MM.1S (cell line): ENCODE measurements around the gene SCNM1.

Experiments
- DNase-seq: peaks from one replicate; pipeline ENCODE4 v3.0.0-alpha.2; 2015
- H2AFZ ChIP-seq: fragments of 300-600 bp; sonication (generic); 2 replicates; pipeline ENCODE4 v1.6.0; 2016; ENCODE audit warnings: antibody characterized with exemption, low read length
- H3F3A ChIP-seq: fragments of 300-600 bp; sonication (generic); 2 replicates; pipeline ENCODE4 v1.6.1; 2016; ENCODE audit warnings: mild to moderate bottlenecking, antibody characterized with exemption, low read length, moderate library complexity, mixed read lengths; ENCODE audit not compliant: insufficient read depth
- H3K27ac ChIP-seq: fragments of 300-600 bp; sonication (generic); 2 replicates; pipeline ENCODE4 v1.5.1; 2016; ENCODE audit warnings: mild to moderate bottlenecking, low read length
- H3K27me3 ChIP-seq: fragments of 300-600 bp; sonication (generic); replicated peaks from 2 replicates; pipeline ENCODE4 v1.6.0; 2016; ENCODE audit warnings: low read length; ENCODE audit not compliant: insufficient read depth
- H3K36me3 ChIP-seq: fragments of 300-600 bp; sonication (generic); replicated peaks from 2 replicates; pipeline ENCODE4 v1.6.1; 2016; ENCODE audit warnings: mild to moderate bottlenecking, low read length, mixed read lengths; ENCODE audit not compliant: insufficient read depth
- H3K4me1 ChIP-seq: fragments of 300-600 bp; sonication (generic); 2 replicates; pipeline ENCODE4 v1.6.1; 2016; ENCODE audit warnings: low read length, mixed read lengths
- H3K4me2 ChIP-seq: fragments of 300-600 bp; sonication (generic); 2 replicates; pipeline ENCODE4 v1.6.0; 2016; ENCODE audit warnings: low read depth, low read length
- H3K4me3 ChIP-seq: fragments of 300-600 bp; sonication (generic); 2 replicates; pipeline ENCODE4 v1.5.1; 2016; ENCODE audit warnings: low read length, mixed read lengths
- H3K79me2 ChIP-seq: fragments of 300-600 bp; sonication (generic); 2 replicates; pipeline ENCODE4 v1.6.1; 2016; ENCODE audit warnings: mixed run types, low read length, mixed read lengths
- H3K9ac ChIP-seq: fragments of 300-600 bp; sonication (generic); 2 replicates; pipeline ENCODE4 v1.6.1; 2016; ENCODE audit warnings: low read length, mixed read lengths
- H3K9me2 ChIP-seq: fragments of 300-600 bp; sonication (generic); replicated peaks from 2 replicates; pipeline ENCODE4 v1.6.1; 2016; ENCODE audit warnings: mild to moderate bottlenecking, low read length, mixed read lengths; ENCODE audit not compliant: insufficient read depth
- H3K9me3 ChIP-seq: fragments of 300-600 bp; sonication (generic); replicated peaks from 2 replicates; pipeline ENCODE4 v1.6.1; 2016; ENCODE audit warnings: mild to moderate bottlenecking, low read length, mixed read lengths; ENCODE audit not compliant: insufficient read depth
- H4K20me1 ChIP-seq: fragments of 300-600 bp; sonication (generic); 2 replicates; pipeline ENCODE4 v1.6.1; 2016; ENCODE audit warnings: mild to moderate bottlenecking, low read length, moderate library complexity, mixed read lengths; ENCODE audit not compliant: insufficient read depth
- CTCF ChIP-seq: fragments of 300-600 bp; sonication (generic); IDR thresholded peaks from 2 replicates; pipeline ENCODE4 v1.5.1; 2016; ENCODE audit warnings: antibody characterized with exemption, low read length, mixed read lengths
- EZH2 ChIP-seq: fragments of 300-600 bp; sonication (generic); optimal IDR thresholded peaks from 2 replicates; pipeline ENCODE3; 2017; ENCODE audit warnings: low read depth, mild to moderate bottlenecking, antibody characterized with exemption, low read length, mixed read lengths
- EZH2phosphoT487 ChIP-seq: fragments of 300-600 bp; sonication (generic); IDR thresholded peaks from 2 replicates; pipeline ENCODE4 v1.6.1; 2018; ENCODE audit warnings: antibody characterized with exemption, low read length

Gene SCNM1

GRCh38 chr1:151158326-151158725, 7.6 kb upstream of the SCNM1 start:
- no peak overlapping the region for H3K9ac ChIP-seq
- H3K27me3 ChIP-seq: no peaks in the 10 kb centered on the region
- H3K9me3 ChIP-seq: no peaks in the 10 kb centered on the region
- no peaks in the 10 kb centered on the region for H3F3A ChIP-seq
- H3K4me2 ChIP-seq: no peak overlapping the region
- no peak for DNase-seq
- H3K27ac ChIP-seq: no peak overlapping the region
- H3K79me2 ChIP-seq: no peaks in the 10 kb centered on the region
- TF ChIP-seq EZH2phosphoT487 (no peak), EZH2 (no peak), CTCF (no peak)
- H3K36me3 ChIP-seq: no peaks in the 10 kb centered on the region
- no peak overlapping the region for H3K4me3 ChIP-seq
- no peaks in the 10 kb centered on the region for H3K4me1 ChIP-seq
- H4K20me1 ChIP-seq: no peaks in the 10 kb centered on the region
- H2AFZ ChIP-seq: no peak overlapping the region
- H3K9me2 ChIP-seq: no peaks in the 10 kb centered on the region

GRCh38 chr1:151158751-151159251, 7.1 kb upstream of the SCNM1 start:
- no peaks in the 10 kb centered on the region for H3F3A ChIP-seq
- H3K27me3 ChIP-seq: no peaks in the 10 kb centered on the region
- H3K36me3 ChIP-seq: no peaks in the 10 kb centered on the region
- H3K9me3 ChIP-seq: no peaks in the 10 kb centered on the region
- H2AFZ ChIP-seq: no peak overlapping the region
- TF ChIP-seq EZH2 (no peak), CTCF (no peak), EZH2phosphoT487 (no peak)
- H3K27ac ChIP-seq: no peak overlapping the region
- no peak overlapping the region for H3K4me2 ChIP-seq
- no peak overlapping the region for H3K9ac ChIP-seq
- H3K9me2 ChIP-seq: no peaks in the 10 kb centered on the region
- H3K79me2 ChIP-seq: no peaks in the 10 kb centered on the region
- H3K4me3 ChIP-seq: no peak overlapping the region
- no peaks in the 10 kb centered on the region for H4K20me1 ChIP-seq
- no peaks in the 10 kb centered on the region for H3K4me1 ChIP-seq
- DNase-seq: no peak

GRCh38 chr1:151159373-151159772, 6.6 kb upstream of the SCNM1 start:
- H2AFZ ChIP-seq: no peak overlapping the region
- no peaks in the 10 kb centered on the region for H3K9me3 ChIP-seq
- H3F3A ChIP-seq: no peaks in the 10 kb centered on the region
- no peak overlapping the region for H3K9ac ChIP-seq
- H3K27me3 ChIP-seq: no peaks in the 10 kb centered on the region
- H3K27ac ChIP-seq: no peak overlapping the region
- no peak for DNase-seq
- H3K4me1 ChIP-seq: no peaks in the 10 kb centered on the region
- H4K20me1 ChIP-seq: no peaks in the 10 kb centered on the region
- H3K4me3 ChIP-seq: no peak overlapping the region
- no peaks in the 10 kb centered on the region for H3K36me3 ChIP-seq
- no peaks in the 10 kb centered on the region for H3K9me2 ChIP-seq
- TF ChIP-seq EZH2phosphoT487: no peak
- no peak for TF ChIP-seq EZH2
- TF ChIP-seq CTCF: no peak
- no peak overlapping the region for H3K4me2 ChIP-seq
- H3K79me2 ChIP-seq: peaks cover 2% of the 10 kb centered on the region; the same call in 1 of the 2 replicates
